Measurements from ENCODE around the gene SMARCB1. TPM values are rescaled to one million over a fixed set of nuclear protein-coding genes. Genes with fewer than 3 reads are reported as not detected.

Gene SMARCB1
- polyA plus RNA-seq, 1 of the 3 experiments (the other 2 are of a cell fraction): 215 TPM

DNA sequence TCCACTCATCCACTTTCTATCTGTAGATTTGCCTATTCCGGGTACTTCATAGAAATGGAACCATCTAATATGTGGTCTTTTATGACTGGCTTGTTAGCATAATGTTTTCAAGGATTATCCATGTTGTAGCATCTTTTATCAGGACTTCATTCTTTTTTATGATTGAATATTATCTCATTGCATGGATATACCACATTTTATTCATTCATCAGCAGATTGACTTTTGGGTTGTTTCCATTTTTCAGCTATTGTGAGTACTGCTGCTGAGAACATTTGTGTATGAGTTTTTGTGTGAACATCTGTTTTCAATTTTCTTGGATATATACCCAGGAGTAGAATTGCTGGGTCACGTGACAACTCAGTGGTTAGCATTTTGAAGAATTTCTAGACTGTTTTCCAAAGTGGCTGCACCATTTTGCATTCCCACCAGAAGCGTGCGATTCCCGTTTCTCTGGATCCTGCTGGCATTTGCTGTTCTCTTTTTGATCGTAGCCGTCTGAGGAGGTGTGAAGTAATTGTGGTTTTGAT is 43.1 kb downstream of the SMARCB1 start (continued):
- TF ChIP-seq FOSL2 (IDR thresholded peaks at IDR 0.05; ENCODE audit: borderline replicate concordance, low read depth): no peak
- no peak for TF ChIP-seq EP300 (IDR thresholded peaks at IDR 0.05; ENCODE audit: borderline replicate concordance in 1 of 2, low read depth in 1 of 2, low read length in 1 of 2)
- TF ChIP-seq, protein P1, sequence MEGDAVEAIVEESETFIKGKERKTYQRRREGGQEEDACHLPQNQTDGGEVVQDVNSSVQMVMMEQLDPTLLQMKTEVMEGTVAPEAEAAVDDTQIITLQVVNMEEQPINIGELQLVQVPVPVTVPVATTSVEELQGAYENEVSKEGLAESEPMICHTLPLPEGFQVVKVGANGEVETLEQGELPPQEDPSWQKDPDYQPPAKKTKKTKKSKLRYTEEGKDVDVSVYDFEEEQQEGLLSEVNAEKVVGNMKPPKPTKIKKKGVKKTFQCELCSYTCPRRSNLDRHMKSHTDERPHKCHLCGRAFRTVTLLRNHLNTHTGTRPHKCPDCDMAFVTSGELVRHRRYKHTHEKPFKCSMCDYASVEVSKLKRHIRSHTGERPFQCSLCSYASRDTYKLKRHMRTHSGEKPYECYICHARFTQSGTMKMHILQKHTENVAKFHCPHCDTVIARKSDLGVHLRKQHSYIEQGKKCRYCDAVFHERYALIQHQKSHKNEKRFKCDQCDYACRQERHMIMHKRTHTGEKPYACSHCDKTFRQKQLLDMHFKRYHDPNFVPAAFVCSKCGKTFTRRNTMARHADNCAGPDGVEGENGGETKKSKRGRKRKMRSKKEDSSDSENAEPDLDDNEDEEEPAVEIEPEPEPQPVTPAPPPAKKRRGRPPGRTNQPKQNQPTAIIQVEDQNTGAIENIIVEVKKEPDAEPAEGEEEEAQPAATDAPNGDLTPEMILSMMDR (IDR thresholded peaks at IDR 0.05): no peak

DNA sequence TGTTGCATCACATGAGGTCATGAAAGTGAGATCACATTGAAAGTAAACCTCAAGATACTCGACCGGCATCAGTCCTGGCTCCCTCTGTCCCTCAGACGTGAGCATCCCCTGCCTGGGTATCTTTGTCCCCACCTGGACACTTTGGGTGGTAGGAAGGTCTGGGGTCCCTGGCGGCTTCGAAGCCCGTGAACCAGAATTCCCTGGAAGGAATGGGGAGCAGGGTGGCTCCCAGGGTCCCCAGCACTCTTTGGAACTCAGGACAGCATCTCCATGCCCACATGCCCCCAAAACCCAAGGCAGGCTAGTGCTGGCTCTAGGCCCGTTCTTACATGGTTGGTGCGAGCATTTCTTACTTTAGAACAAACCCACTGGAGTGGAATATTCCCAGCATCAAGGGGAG is 44.5 kb downstream of the SMARCB1 start:
- TF ChIP-seq NFIC (IDR thresholded peaks at IDR 0.05; ENCODE audit: borderline replicate concordance) (no peak), EZH2phosphoT487 (IDR thresholded peaks at IDR 0.05; ENCODE audit: borderline replicate concordance, low read depth) (no peak), MAX (IDR thresholded peaks at IDR 0.05; ENCODE audit: low read depth) (no peak), FOXJ3 (CRISPR knock-in tag; IDR thresholded peaks at IDR 0.05) (no peak), RXRA (IDR thresholded peaks at IDR 0.05; ENCODE audit: borderline replicate concordance, low read depth) (no peak), TEAD4 (IDR thresholded peaks at IDR 0.05; ENCODE audit: borderline replicate concordance, insufficient read depth) (no peak), FOXM1 (IDR thresholded peaks at IDR 0.05; ENCODE audit: low read depth) (no peak), GATA2 (CRISPR knock-in tag; IDR thresholded peaks at IDR 0.05) (no peak), SIN3A (IDR thresholded peaks at IDR 0.05; ENCODE audit: borderline replicate concordance, low read depth, low read length) (no peak), REST (IDR thresholded peaks at IDR 0.05; ENCODE audit: low read depth, low read length) (no peak), MXI1 (IDR thresholded peaks at IDR 0.05; ENCODE audit: low read depth, low read length) (no peak), RAD21 (IDR thresholded peaks at IDR 0.05; ENCODE audit: low read length) (no peak), ELF1 (IDR thresholded peaks at IDR 0.05) (no peak), SMC3 (IDR thresholded peaks at IDR 0.05; ENCODE audit: low read depth, low read length) (no peak), TAF1 (IDR thresholded peaks at IDR 0.05; ENCODE audit: borderline replicate concordance, low read depth, low read length) (no peak)
- TF ChIP-seq, protein P2, sequence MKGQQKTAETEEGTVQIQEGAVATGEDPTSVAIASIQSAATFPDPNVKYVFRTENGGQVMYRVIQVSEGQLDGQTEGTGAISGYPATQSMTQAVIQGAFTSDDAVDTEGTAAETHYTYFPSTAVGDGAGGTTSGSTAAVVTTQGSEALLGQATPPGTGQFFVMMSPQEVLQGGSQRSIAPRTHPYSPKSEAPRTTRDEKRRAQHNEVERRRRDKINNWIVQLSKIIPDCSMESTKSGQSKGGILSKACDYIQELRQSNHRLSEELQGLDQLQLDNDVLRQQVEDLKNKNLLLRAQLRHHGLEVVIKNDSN (IDR thresholded peaks at IDR 0.05; ENCODE audit: borderline replicate concordance, low read depth): no peak
- TF ChIP-seq, protein P3, sequence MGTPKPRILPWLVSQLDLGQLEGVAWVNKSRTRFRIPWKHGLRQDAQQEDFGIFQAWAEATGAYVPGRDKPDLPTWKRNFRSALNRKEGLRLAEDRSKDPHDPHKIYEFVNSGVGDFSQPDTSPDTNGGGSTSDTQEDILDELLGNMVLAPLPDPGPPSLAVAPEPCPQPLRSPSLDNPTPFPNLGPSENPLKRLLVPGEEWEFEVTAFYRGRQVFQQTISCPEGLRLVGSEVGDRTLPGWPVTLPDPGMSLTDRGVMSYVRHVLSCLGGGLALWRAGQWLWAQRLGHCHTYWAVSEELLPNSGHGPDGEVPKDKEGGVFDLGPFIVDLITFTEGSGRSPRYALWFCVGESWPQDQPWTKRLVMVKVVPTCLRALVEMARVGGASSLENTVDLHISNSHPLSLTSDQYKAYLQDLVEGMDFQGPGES (IDR thresholded peaks at IDR 0.05; ENCODE audit: low read depth, low read length): no peak
- TF ChIP-seq, protein P1 (IDR thresholded peaks at IDR 0.05): no peak
- H3F3A ChIP-seq (replicated peaks; ENCODE audit: insufficient read depth): peaks cover 17% of the 10 kb centered on the region
- H3K36me3 ChIP-seq (replicated peaks in 1 of 2; ENCODE audit: control insufficient read depth in 1 of 2, insufficient read depth in 2 of 2, low read length in 1 of 2): peaks cover 15 to 56% of the 10 kb centered on the region in 2 experiments
- 87% methylated on average over 6 of the region's 8 CpGs for WGBS (ENCODE audit: low lambda C conversion rate)
- H3K9me3 ChIP-seq: no peaks in the 10 kb centered on the region
- peak overlapping the region in 1 of 2 experiments; percentile 83; a peak in 2 of 4 replicates for H3K27ac ChIP-seq (ENCODE audit: low read depth in 2 of 2, low read length in 1 of 2)
- H3K4me1 ChIP-seq (ENCODE audit: control insufficient read depth in 1 of 2, insufficient read depth in 2 of 2, low read depth in 1 of 2, low read length in 1 of 2): peaks cover 0 to 80% of the 10 kb centered on the region in 2 experiments; a peak in 2 of 4 replicates
- CTCF ChIA-PET: interaction anchor here (1.3 to 2.8 kb wide), 5 partner anchors 15 to 63 kb away, joined by 3 to 17 read pairs (median 6); partner anchors contain the start of gene CHCHD10
- no peak overlapping the region for H3K4me2 ChIP-seq
- H3K9ac ChIP-seq: no peak overlapping the region
- peaks cover 21% of the 10 kb centered on the region for H3K79me2 ChIP-seq (ENCODE audit: insufficient read depth)
- DNase-seq: no peak
- no peaks in the 10 kb centered on the region; the same call in 1 of the 2 replicates for H4K20me1 ChIP-seq (ENCODE audit: insufficient read depth)
- POLR2A ChIA-PET: no interaction called here
- H3K4me3 ChIP-seq (ENCODE audit: low read depth in 2 of 2, low read length in 1 of 2): no peak overlapping the region
- no peaks in the 10 kb centered on the region for H3K27me3 ChIP-seq (ENCODE audit: insufficient read depth)
- H2AFZ ChIP-seq (ENCODE audit: low read depth): no peak overlapping the region
- no peaks in the 10 kb centered on the region for H3K9me2 ChIP-seq

All from SK-N-SH (cell line).